Fibroblast of the conjunctiva (primary cell): ENCODE measurements around the gene GPHN.
A peak's percentile ranks its signal among the peaks of the same experiment; 100 is the strongest.

Experiments used
- DNase-seq: peaks from one replicate; pipeline ENCODE4 v3.0.0-alpha.2; 2010; ENCODE audit warnings: low read depth

The GPHN gene

GRCh38 chr14:67166450-67166853 lies 658.5 kb downstream of the GPHN start:
- DNase-seq = peak; percentile 31

- no peak for DNase-seq
Measured at GRCh38 chr14:67167420-67168109, 659.6 kb downstream of the GPHN start.

DNA sequence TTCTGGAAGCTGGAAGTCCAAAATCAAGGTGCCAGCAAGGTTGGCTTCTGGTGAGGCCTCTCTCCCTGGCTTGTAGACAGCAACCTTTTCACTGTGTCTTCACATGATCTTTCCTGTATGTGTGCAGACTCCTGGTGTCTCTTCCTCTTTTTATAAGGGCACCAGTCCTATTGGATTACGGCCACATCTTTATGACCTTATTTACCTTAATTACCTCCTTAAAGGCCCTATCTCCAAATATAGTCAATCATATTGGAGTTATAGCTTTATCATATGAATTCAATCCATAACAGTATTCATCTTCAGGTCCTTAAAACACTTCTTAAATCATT lies 660.1 kb downstream of the GPHN start:
- DNase-seq = no peak

DNA sequence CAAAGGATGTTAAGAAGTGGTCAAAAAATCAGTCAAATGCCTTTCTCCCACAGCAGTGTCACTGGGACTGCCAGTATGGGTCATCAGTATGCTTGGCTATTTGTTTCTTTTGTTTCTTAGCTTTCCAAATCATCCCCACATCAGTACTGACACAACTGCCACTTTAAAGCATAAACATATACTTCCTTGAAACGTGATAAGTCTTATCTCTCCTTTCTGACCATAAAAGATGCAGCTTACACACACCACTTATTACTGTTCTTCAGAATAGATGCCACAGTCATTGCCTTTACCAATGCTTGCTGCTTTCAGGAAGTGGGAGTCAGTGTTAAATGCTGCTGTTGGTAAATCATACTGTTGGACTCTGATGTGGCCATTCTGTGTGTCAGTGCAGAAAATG lies 662.7 kb downstream of the GPHN start:
- DNase-seq = no peak

DNA sequence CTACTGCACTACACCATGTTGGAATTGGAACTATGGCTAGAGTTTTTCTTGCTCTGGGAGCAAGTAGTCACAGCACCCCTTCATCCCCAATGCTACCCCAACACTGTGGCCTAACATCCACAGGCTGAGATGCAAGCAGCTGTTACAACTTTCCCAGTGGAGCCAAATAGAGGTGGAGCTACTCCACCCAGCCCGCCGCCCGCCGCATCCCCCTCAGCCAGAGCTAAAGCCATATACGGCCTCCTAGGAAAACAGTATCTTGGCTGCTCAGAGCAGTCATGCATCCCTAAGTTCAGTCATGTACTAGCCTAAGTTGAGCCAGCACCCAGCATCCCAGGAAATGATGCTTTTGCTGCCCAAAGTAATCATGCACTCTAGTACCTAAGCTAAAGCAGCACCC lies 664.1 kb downstream of the GPHN start:
- DNase-seq = no peak

- DNase-seq = no peak
Measured at GRCh38 chr14:67172520-67172919, 664.6 kb downstream of the GPHN start.

GRCh38 chr14:67173719-67174118 lies 665.8 kb downstream of the GPHN start:
- no peak for DNase-seq

- DNase-seq = no peak
Measured at GRCh38 chr14:67186172-67186768, 678.3 kb downstream of the GPHN start.

GRCh38 chr14:67186789-67187584 lies 679.0 kb downstream of the GPHN start:
- DNase-seq = peak; percentile 26

DNA sequence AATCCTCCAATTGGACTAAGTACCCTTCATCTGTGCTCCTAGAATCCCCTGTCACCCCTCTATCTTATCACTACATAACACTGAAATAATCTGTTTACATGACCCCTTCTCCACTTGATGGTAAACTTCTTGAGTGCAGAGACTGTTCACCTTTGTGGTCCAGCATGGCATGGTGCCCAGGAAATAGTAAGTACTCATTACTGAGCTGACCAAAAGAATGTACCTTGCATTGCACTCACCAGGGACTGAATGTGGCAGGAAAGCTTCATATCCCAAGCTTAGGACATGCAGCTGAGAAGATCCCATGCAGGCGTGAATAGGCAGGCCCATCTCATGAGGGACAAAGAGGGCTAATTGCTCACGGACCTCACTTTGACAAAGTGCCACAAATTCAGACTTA lies 679.9 kb downstream of the GPHN start:
- DNase-seq = no peak

DNA sequence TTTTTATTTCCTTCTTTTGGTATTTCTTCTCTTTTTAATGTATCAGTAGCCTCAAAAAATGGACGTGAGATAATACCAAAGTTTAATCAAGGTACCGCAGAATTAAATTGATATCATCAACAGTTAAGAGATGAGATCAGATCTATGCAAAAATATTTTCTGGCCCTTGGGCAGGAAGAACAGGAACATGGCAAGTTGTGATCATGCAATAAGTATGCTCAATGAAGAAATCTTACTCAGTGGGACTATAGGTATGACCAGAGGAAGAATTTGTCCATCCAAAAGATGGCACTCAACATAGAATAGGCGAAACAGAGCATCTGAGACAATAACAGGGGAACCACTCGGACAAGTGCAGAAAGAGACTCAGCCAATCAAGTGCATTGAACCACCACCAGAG lies 680.4 kb downstream of the GPHN start:
- DNase-seq = no peak

- DNase-seq = no peak
Measured at GRCh38 chr14:67191768-67192290, 683.9 kb downstream of the GPHN start.

GRCh38 chr14:67192366-67192765 lies 684.4 kb downstream of the GPHN start:
- DNase-seq = no peak

DNA sequence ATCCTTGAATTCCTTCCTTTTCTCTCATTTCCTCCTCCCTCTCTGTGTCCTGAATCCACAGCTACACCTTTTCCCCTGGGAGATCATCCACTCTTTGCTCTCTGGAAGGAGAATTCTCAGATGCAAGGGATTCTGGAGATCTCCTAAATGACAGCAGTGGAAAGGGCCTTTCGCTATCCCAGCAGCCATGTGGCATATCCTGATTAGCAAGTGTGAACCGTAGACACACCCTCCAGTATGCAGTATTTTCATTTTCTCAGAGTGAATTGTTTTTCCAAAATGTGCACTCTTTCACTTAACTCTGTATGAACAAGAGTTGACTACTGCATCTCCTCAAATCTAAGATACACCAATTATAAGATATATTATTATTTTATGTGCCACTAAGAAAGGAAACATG lies 687.3 kb downstream of the GPHN start:
- DNase-seq = no peak

- no peak for DNase-seq
Measured at GRCh38 chr14:67199016-67199415, 691.1 kb downstream of the GPHN start.

DNA sequence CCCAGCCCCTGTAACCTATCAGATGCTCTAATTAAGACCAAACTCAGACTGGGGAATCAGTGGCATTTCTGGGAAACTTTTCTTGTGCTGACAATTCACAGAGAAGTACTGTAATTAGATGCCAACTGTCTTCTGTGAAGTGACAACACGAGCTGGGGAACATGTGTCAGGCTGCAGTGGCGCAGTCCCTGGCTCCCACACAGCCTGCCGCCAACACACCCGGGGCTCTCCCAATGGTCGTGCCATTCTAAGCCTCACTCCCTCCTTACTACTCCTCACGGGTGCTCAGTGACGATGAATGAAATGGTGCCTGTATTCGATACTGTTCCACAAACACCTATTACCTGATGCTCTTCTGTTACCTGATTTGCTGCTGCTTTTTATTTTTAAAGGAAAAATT lies 699.9 kb downstream of the GPHN start:
- no peak for DNase-seq

DNA sequence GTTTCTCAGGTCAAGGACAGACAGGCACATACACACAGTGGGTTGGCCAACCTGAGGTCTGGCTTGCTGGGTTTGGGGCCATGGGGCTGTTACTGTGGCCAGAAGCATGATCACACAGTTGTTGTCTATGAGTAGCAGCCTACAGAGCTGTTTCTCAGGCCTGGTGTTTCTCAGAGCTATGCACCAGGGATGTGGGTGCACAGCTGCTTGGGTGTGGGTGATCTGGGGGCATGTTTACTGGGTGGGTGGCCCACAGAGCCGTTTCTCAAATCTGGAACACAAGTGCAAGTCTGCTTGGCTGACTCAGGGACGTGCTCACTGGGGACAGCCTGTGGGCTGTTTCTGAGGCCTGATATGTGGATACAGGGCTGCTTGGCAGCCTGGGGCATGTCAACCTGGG lies 710.2 kb downstream of the GPHN start:
- no peak for DNase-seq

DNA sequence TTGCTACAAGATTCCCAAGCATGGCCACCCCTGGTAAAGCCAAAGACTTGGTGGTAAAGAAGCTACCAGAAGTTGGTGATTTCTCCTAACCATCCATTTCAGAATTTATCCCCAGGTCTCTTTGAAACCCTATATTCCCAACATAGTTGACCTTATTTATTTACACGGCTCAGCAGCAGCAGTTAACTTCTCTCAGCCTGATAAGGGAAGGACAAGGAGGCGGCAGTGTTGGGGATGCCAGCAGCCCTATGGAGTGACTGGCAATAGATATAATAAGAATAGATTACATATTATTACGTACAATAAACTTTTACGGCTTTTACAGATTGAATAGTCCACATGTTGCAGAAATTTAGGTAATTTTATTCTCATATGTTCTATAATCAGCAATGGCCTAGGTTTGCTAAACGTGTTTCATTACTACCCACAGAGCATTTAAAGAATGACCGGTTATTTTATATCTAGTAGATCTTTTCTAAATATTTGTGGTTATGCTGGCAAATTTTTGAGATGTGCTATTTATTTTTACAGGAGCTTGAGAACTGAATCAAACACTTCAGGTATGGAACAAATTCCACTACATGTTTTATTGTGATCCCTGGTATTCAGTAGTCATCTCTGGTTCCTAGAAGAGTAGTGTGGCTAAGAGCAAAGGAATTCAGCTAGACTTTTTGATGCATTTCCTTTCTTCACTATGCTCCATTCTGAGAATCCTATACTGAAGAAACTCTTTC lies 713.5 kb downstream of the GPHN start:
- no peak for DNase-seq

GRCh38 chr14:67221982-67222328 lies 714.0 kb downstream of the GPHN start:
- DNase-seq = no peak

DNA sequence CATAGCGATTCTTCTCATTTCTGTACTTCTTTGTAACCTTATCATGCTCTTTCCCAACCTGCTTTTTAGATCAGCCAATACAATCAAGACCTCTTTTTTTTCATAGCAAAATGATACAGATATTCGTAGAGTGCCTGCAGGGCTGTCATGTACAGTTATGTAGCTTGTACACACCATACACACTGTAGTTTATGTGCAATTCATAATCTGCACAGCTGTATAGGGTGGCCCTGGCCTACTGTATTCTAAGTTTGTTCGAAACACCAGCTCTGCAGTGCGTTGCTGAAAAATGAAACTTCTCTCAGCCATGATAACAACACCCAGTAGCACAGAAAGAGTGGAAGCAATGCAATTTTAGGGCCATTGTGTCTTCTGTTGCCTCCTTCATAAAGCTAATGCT lies 717.6 kb downstream of the GPHN start:
- no peak for DNase-seq

DNA sequence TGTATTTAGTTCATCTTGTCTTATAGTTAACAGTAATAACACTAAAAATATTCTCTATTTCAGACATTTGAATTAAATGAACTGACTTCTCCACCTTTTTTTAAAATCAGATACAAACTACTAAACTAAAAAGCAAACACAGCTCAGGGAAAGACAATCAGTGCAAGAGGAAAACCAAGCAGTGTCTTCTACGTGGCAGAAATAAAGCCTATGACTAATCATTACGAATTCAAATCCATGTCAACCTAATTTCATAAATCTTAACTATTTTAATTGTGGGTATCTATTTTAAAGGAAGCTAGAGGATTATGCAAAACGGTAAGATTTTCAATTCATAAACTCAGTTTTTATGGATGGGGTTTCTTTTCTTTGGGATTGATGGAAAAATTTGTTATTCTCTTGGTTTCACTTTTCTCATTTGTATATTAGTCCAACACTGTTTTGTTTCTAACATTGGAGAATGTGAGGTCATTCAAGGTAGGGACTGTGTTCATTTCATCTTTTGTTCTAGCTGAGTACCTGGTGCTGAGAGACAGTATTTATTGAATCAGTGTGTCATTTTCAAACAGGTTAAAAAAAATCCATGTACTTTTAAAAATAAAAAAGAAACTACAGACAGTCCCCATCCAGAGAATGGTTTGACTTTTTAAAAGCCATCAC lies 720.5 kb downstream of the GPHN start:
- no peak for DNase-seq
